K562 (cell line): Measurements from ENCODE around the gene SMIM7. TPM values are rescaled to one million over a fixed set of nuclear protein-coding genes. Genes with fewer than 3 reads are reported as not detected.

ENCODE experiments used
- ATAC-seq: fragments of 200-7000 bp; cut with Tn5 transposase; 3 replicates; pipeline ENCODE4 v1.9.1; 2020; ENCODE audit warnings: moderate library complexity
- BruUV-seq: library from RNA; stranded (reverse); fragments of 400-500 nt; replicated peaks from 2 replicates; lab custom pipeline; 2021; lab: Mats Ljungman, UMichigan
- CTCF ChIA-PET: fragments of 300-600 bp; formaldehyde crosslinking; extraction: SDS; loops from one replicate; lab custom pipeline; 2021; ENCODE audit warnings: low intra/inter-chr PET ratio; lab: Yijun Ruan, JAX
- POLR2A ChIA-PET: fragments of 300-600, 350-650 bp; sonication (Branson Sonifier 250); formaldehyde crosslinking; extraction: SDS; loops from one replicate; lab custom pipeline; 2021; ENCODE audit warnings: antibody characterized with exemption, inconsistent platforms; lab: Yijun Ruan, JAX
- DNase-seq, 4 experiments: peaks; one replicate each; pipeline versions ENCODE4 v3.0.0 to v3.0.0-alpha.2; 2011 to 2018; ENCODE audit warnings: low spot score in 3 of 4, mixed read lengths in 3 of 4; ENCODE audit errors: extremely low read depth in 1 of 4
- FAIRE-seq: peaks from 2 replicates; lab custom pipeline; 2011; peaks lifted over from hg19 to GRCh38; lab: Jason Lieb, UNC
- H2AFZ ChIP-seq: 2 replicates; pipeline ENCODE4 v1.6.0; 2011; ENCODE audit warnings: low read depth, low read length, control low read depth, inconsistent platforms
- H3K27ac ChIP-seq: fragments of 200-600 bp; 3 replicates; pipeline ENCODE4 v1.8.0; 2011; ENCODE audit warnings: low read depth, mild to moderate bottlenecking, control low read depth, inconsistent platforms, low read length, moderate library complexity, mixed read lengths; ENCODE audit errors: extremely low read depth
- H3K27me3 ChIP-seq, 2 experiments: fragments of 300-600 bp in 1 of 2; 2 replicates in 1 of 2; 3 replicates in 1 of 2; pipeline versions ENCODE4 v1.6.0 to v1.8.0; 2011; ENCODE audit warnings: inconsistent platforms in 2 of 2, low read length in 2 of 2, mild to moderate bottlenecking in 1 of 2, mixed read lengths in 1 of 2, moderate library complexity in 1 of 2; ENCODE audit not compliant: control insufficient read depth in 2 of 2, insufficient read depth in 2 of 2
- H3K36me3 ChIP-seq: fragments of 300-600 bp; 3 replicates; pipeline ENCODE4 v1.8.0; 2011; ENCODE audit warnings: mild to moderate bottlenecking, low read length, inconsistent platforms; ENCODE audit not compliant: control insufficient read depth, insufficient read depth
- H3K4me1 ChIP-seq, 2 experiments: fragments of 200-600 bp in 1 of 2; replicated peaks in 1 of 2; 2 replicates in 1 of 2; 3 replicates in 1 of 2; pipeline versions ENCODE4 v1.5.1 to v1.8.0; 2011; ENCODE audit warnings: inconsistent platforms in 2 of 2, low read length in 2 of 2, mild to moderate bottlenecking in 1 of 2, mixed read lengths in 1 of 2, moderate library complexity in 1 of 2; ENCODE audit not compliant: control insufficient read depth in 2 of 2, insufficient read depth in 2 of 2
- H3K4me2 ChIP-seq: 2 replicates; pipeline ENCODE4 v1.6.1; 2011; ENCODE audit warnings: low read length, control low read depth, inconsistent platforms, mixed read lengths; ENCODE audit not compliant: insufficient read depth
- H3K4me3 ChIP-seq: fragments of 200-600 bp; sonication (generic), shearing (Covaris generic); 2 replicates; pipeline ENCODE4 v1.5.1; 2016; ENCODE audit warnings: control low read depth, inconsistent platforms
- H3K79me2 ChIP-seq: fragments of 200-600 bp; 3 replicates; pipeline ENCODE4 v1.8.0; 2011; ENCODE audit warnings: low read length, inconsistent platforms; ENCODE audit not compliant: control insufficient read depth, insufficient read depth
- H3K9ac ChIP-seq, 2 experiments: 2 replicates each; pipeline versions ENCODE4 v1.6.0 to v1.6.1; 2011; ENCODE audit warnings: low read depth in 2 of 2, low read length in 2 of 2, control low read depth in 1 of 2, inconsistent platforms in 1 of 2, mild to moderate bottlenecking in 1 of 2, mixed read lengths in 1 of 2; ENCODE audit not compliant: insufficient read depth in 1 of 2
- H3K9me1 ChIP-seq: one replicate; pipeline ENCODE4 v1.6.0; 2011; ENCODE audit warnings: inconsistent platforms, mild to moderate bottlenecking, low read length, moderate library complexity; ENCODE audit not compliant: control insufficient read depth, insufficient read depth
- H3K9me3 ChIP-seq: replicated peaks from 2 replicates; pipeline ENCODE4 v1.5.1; 2011; ENCODE audit warnings: low read depth, low read length, inconsistent platforms; ENCODE audit not compliant: control insufficient read depth, insufficient read depth
- H4K20me1 ChIP-seq: replicated peaks from 2 replicates; pipeline ENCODE4 v1.6.1; 2011; ENCODE audit warnings: low read length, inconsistent platforms, mixed read lengths; ENCODE audit not compliant: control insufficient read depth, insufficient read depth
- ARID2 ChIP-seq: fragments of 450-650 bp; IDR thresholded peaks from 2 replicates; pipeline ENCODE4 v1.6.1; 2017; ENCODE audit warnings: antibody characterized with exemption, mild to moderate bottlenecking
- E2F3 ChIP-seq: fragments of 250-450 bp; sonication (Bioruptor Pico); IDR thresholded peaks from 2 replicates; pipeline ENCODE4 v1.4.0; 2020; ENCODE audit warnings: mild to moderate bottlenecking
- GTF2F1 ChIP-seq: IDR thresholded peaks from 2 replicates; pipeline ENCODE4 v1.6.1; 2011; ENCODE audit warnings: low read depth, low read length, improper control_type of control experiment
- ZNF121 ChIP-seq: sonication (generic); formaldehyde crosslinking; conservative IDR thresholded peaks from 2 replicates; pipeline ENCODE4 v1.8.0; 2022; ENCODE audit warnings: missing genetic modification reagents
- WGBS: fragments of 100-300 bp; shearing (Covaris generic); methylation state at CpG from one replicate; pipeline ENCODE4 v1.1.6; 2016; ENCODE audit warnings: low coverage, mixed read lengths; ENCODE audit not compliant: insufficient coverage; ENCODE audit errors: missing lambda C conversion rate; 5-methylcytosine and 5-hydroxymethylcytosine counted together
- in situ Hi-C: fragments of 300-500 bp; cut with MboI; formaldehyde crosslinking; loops from 4 replicates; pipeline ENCODE4 v1.15.0; 2018; ENCODE audit warnings: inconsistent platforms, mixed read lengths
- intact Hi-C: fragments of 100-400 bp; cut with micrococcal nuclease; formaldehyde crosslinking; loops from 2 replicates; pipeline ENCODE4 v1.14.2; 2022
- polyA plus RNA-seq, 8 experiments: library from polyadenylated mRNA; depleted of rRNA in 4 of 8; stranded (reverse) in 5 of 8; unstranded in 3 of 8; fragments of >200 nt; fragmentation: Nextera tagmentation in 2 of 8; fragmentation: Illumina TruSeq in 1 of 8; extraction: Ambion mirVana in 2 of 8; extraction: Trizol in 1 of 8; gene quantifications; 2 replicates each; pipeline versions ENCODE4 v1.2.1 to v1.2.3, GENCODE V29; 2011 to 2014; ENCODE audit warnings: inconsistent platforms in 1 of 8, missing spikeins in 1 of 8
- total RNA-seq, 7 experiments: library from RNA; depleted of rRNA in 6 of 7; stranded (reverse); fragments of >200 nt in 6 of 7; fragmentation: Illumina TruSeq in 2 of 7; extraction: Trizol in 2 of 7; gene quantifications; 2 replicates each; pipeline versions ENCODE4 v1.2.1 to v1.2.3, GENCODE V29; 2011 to 2021; ENCODE audit warnings: low replicate concordance in 1 of 7
- TF ChIP-seq, protein P1 (sequence below): fragments of 450-650 bp; IDR thresholded peaks from 2 replicates; pipeline ENCODE4 v1.6.1; 2016; ENCODE audit warnings: low read depth, mild to moderate bottlenecking, moderate library complexity
- TF ChIP-seq, protein P2 (sequence below): sonication (generic); formaldehyde crosslinking; IDR thresholded peaks from 2 replicates; pipeline ENCODE4 v1.8.0; 2022; ENCODE audit warnings: missing genetic modification reagents, mild to moderate bottlenecking, borderline replicate concordance
- TF ChIP-seq, protein P3 (sequence below): sonication (generic); formaldehyde crosslinking; IDR thresholded peaks from 2 replicates; pipeline ENCODE4 v1.8.0; 2022; ENCODE audit warnings: mild to moderate bottlenecking, missing genetic modification reagents, borderline replicate concordance
- TF ChIP-seq, protein P4 (sequence below): fragments of 150-350 bp; IDR thresholded peaks from 2 replicates; pipeline ENCODE4 v1.6.1; 2014; ENCODE audit warnings: low read depth, mild to moderate bottlenecking, low read length, borderline replicate concordance

Gene SMIM7
- total and polyA plus RNA-seq, 9 of the 15 experiments (the other 6 are each of a cell fraction or from before 2014, with no cell fraction given) = 55.3 to 265 (median 107) TPM

DNA sequence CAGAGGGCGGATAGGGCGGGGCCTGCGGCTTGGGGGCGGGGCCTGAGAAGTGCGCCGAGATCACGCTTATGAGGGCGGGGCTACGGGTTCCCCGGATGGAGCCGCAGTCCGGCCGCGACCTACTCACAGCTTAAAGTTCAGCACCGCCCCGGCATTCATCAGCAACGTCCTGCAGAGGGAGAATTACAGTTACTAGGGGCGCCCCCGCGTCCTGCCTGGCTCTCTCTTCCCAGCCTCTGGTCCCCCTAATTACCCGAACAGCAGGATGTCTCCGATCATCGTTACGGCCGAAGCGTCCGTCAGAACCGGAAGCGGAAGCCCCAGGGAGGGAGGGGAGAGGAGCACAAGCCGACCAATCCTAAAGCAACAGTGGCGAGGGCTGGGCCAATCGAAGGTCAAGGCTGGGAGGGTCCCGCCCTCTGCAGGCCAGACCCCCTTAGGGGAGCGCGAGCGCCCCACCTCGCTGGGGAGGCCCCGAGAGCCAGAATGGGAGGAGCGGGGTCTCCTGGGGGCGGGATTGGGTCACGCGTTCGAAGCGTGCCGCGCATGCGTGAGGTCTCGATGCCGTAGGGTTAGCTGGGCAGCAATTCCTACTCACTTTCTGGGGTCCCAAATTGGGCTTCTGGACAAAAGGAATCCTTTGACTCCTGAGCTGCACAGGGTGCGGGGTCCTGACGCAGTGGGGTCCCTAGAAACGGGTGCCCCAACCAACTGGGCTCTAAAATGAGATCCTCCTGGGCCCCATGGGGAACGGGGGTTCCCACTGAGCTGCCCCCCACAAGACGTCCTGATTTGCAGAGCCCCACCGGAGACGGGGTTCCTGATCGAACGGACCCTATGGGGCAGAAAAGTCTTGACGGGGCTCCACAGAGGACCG is at the start of gene SMIM7 (continued):
- TF ChIP-seq, protein P1, sequence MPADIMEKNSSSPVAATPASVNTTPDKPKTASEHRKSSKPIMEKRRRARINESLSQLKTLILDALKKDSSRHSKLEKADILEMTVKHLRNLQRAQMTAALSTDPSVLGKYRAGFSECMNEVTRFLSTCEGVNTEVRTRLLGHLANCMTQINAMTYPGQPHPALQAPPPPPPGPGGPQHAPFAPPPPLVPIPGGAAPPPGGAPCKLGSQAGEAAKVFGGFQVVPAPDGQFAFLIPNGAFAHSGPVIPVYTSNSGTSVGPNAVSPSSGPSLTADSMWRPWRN = peak; percentile 99
- TF ChIP-seq, all 486 proteins: peak for 129

DNA sequence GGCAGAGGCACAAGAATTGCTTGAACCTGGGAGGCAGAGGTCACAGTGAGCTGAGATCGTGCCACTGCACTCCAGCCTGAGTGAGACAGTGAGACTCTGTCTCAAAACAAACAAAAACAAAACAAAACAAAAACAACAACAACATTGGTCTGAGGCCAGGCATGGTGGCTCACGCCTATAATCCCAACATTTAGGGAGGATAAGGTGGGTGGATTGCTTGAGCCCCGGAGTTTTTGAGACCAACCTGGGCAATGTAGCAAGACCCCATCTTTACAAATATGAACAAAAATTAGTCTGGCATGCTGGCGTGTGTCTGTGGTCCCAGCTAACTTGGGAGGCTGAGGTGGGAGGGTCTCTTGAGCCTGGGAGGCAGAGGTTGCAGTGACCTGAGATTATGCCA is 43.7 kb upstream of the SMIM7 start:
- H3K27ac ChIP-seq = no peak overlapping the region
- no peaks in the 10 kb centered on the region for H3K9me3 ChIP-seq
- ATAC-seq = no peak
- CTCF ChIA-PET = no interaction called here
- no TSS peak for BruUV-seq
- no peak overlapping the region for H2AFZ ChIP-seq
- 2% methylated on average over 4 of the region's 4 CpGs for WGBS
- H3K9me1 ChIP-seq = no peaks in the 10 kb centered on the region
- H3K27me3 ChIP-seq = peaks cover 12 to 44% of the 10 kb centered on the region in 2 experiments; a peak in 3 of 5 replicates
- no peaks in the 10 kb centered on the region; a peak in 1 of 5 replicates for H3K4me1 ChIP-seq
- intact Hi-C loops (no loop called here), in situ Hi-C loops (no loop called here)
- no peak for DNase-seq
- no peaks in the 10 kb centered on the region for H3K36me3 ChIP-seq
- no peaks in the 10 kb centered on the region for H4K20me1 ChIP-seq
- no peaks in the 10 kb centered on the region for H3K79me2 ChIP-seq
- no peak for FAIRE-seq
- no peak overlapping the region for H3K9ac ChIP-seq
- no peak overlapping the region for H3K4me3 ChIP-seq
- H3K4me2 ChIP-seq = no peak overlapping the region
- TF ChIP-seq, protein P2, sequence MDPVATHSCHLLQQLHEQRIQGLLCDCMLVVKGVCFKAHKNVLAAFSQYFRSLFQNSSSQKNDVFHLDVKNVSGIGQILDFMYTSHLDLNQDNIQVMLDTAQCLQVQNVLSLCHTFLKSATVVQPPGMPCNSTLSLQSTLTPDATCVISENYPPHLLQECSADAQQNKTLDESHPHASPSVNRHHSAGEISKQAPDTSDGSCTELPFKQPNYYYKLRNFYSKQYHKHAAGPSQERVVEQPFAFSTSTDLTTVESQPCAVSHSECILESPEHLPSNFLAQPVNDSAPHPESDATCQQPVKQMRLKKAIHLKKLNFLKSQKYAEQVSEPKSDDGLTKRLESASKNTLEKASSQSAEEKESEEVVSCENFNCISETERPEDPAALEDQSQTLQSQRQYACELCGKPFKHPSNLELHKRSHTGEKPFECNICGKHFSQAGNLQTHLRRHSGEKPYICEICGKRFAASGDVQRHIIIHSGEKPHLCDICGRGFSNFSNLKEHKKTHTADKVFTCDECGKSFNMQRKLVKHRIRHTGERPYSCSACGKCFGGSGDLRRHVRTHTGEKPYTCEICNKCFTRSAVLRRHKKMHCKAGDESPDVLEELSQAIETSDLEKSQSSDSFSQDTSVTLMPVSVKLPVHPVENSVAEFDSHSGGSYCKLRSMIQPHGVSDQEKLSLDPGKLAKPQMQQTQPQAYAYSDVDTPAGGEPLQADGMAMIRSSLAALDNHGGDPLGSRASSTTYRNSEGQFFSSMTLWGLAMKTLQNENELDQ (CRISPR knock-in tag) = no peak
- TF ChIP-seq E2F3 (no peak), ZNF121 (CRISPR knock-in tag) (peak; percentile 80), ARID2 (no peak), GTF2F1 (no peak)
- TF ChIP-seq, protein P3, sequence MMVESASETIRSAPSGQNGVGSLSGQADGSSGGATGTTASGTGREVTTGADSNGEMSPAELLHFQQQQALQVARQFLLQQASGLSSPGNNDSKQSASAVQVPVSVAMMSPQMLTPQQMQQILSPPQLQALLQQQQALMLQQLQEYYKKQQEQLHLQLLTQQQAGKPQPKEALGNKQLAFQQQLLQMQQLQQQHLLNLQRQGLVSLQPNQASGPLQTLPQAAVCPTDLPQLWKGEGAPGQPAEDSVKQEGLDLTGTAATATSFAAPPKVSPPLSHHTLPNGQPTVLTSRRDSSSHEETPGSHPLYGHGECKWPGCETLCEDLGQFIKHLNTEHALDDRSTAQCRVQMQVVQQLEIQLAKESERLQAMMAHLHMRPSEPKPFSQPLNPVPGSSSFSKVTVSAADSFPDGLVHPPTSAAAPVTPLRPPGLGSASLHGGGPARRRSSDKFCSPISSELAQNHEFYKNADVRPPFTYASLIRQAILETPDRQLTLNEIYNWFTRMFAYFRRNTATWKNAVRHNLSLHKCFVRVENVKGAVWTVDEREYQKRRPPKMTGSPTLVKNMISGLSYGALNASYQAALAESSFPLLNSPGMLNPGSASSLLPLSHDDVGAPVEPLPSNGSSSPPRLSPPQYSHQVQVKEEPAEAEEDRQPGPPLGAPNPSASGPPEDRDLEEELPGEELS (CRISPR knock-in tag) = no peak
- TF ChIP-seq, protein P4, sequence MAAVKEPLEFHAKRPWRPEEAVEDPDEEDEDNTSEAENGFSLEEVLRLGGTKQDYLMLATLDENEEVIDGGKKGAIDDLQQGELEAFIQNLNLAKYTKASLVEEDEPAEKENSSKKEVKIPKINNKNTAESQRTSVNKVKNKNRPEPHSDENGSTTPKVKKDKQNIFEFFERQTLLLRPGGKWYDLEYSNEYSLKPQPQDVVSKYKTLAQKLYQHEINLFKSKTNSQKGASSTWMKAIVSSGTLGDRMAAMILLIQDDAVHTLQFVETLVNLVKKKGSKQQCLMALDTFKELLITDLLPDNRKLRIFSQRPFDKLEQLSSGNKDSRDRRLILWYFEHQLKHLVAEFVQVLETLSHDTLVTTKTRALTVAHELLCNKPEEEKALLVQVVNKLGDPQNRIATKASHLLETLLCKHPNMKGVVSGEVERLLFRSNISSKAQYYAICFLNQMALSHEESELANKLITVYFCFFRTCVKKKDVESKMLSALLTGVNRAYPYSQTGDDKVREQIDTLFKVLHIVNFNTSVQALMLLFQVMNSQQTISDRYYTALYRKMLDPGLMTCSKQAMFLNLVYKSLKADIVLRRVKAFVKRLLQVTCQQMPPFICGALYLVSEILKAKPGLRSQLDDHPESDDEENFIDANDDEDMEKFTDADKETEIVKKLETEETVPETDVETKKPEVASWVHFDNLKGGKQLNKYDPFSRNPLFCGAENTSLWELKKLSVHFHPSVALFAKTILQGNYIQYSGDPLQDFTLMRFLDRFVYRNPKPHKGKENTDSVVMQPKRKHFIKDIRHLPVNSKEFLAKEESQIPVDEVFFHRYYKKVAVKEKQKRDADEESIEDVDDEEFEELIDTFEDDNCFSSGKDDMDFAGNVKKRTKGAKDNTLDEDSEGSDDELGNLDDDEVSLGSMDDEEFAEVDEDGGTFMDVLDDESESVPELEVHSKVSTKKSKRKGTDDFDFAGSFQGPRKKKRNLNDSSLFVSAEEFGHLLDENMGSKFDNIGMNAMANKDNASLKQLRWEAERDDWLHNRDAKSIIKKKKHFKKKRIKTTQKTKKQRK = no peak
- TF ChIP-seq, protein P1 = no peak
- TF ChIP-seq, all 486 proteins: peak for 1
- POLR2A ChIA-PET = no interaction called here
